Dendritic cell treated with granulocyte-macrophage colony-stimulating factor and Interleukin-4, amounts not matched to agents 40 ng/mL and 50 ng/mL, for 4 days (primary cell): ENCODE measurements around the gene ERFE.
A peak's percentile ranks its signal among the peaks of the same experiment; 100 is the strongest.

Experiments
- H3K27ac Mint-ChIP-seq: one replicate; pipeline ENCODE4 v1.8.0; 2022; ENCODE audit warnings: mild to moderate bottlenecking, mixed read lengths
- H3K27me3 Mint-ChIP-seq: one replicate; pipeline ENCODE4 v1.8.0; 2022; ENCODE audit warnings: mild to moderate bottlenecking, mixed read lengths
- H3K36me3 Mint-ChIP-seq: one replicate; pipeline ENCODE4 v1.8.0; 2022; ENCODE audit warnings: low read depth, mixed read lengths
- H3K4me1 Mint-ChIP-seq: one replicate; pipeline ENCODE4 v1.8.0; 2022; ENCODE audit warnings: low read depth, mixed read lengths
- H3K4me3 Mint-ChIP-seq: one replicate; pipeline ENCODE4 v1.8.0; 2022; ENCODE audit warnings: mild to moderate bottlenecking, moderate library complexity, mixed read lengths
- H3K9me3 Mint-ChIP-seq: one replicate; pipeline ENCODE4 v1.8.0; 2022; ENCODE audit warnings: mixed read lengths
- intact Hi-C: fragments of 100-400 bp; cut with micrococcal nuclease; formaldehyde crosslinking; loops from one replicate; pipeline ENCODE4 v1.15.0; 2022

ERFE gene

DNA sequence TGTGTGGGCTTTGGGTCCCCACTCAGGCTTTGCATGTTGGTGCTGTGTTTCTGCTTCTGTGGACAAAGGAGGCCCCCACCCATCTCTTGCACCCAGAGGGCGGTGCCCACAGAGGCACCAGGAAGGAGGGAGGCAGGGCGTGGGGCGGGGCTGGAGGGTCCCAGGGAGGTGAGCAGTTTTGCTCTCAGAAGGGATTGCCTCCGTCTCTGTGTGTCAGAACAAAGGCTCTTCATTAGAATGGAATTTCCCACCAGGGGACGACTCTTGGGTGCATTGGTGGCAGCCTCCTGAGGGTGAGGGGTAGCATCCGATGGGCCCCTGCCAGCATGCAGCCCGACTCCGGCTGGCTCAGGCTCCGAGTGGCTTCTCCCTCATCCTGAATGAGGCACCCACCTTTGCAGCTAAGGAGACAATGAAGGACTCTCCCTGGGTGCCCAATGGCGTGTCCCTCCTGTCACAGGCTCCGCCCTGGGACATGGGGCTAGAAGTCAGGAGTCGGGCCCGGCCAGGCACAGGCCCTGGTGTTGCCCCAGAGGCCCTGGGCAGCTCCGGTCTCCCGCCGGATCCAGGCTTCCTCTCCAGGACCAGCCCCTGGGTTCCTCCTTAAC is 7.0 kb upstream of the ERFE start:
- Mint-ChIP-seq H3K36me3 (no peaks in the 10 kb centered on the region), H3K4me1 (no peaks in the 10 kb centered on the region), H3K27ac (no peak overlapping the region), H3K9me3 (no peaks in the 10 kb centered on the region), H3K27me3 (peaks cover 11% of the 10 kb centered on the region), H3K4me3 (no peak overlapping the region)
- intact Hi-C loops: no loop called here

DNA sequence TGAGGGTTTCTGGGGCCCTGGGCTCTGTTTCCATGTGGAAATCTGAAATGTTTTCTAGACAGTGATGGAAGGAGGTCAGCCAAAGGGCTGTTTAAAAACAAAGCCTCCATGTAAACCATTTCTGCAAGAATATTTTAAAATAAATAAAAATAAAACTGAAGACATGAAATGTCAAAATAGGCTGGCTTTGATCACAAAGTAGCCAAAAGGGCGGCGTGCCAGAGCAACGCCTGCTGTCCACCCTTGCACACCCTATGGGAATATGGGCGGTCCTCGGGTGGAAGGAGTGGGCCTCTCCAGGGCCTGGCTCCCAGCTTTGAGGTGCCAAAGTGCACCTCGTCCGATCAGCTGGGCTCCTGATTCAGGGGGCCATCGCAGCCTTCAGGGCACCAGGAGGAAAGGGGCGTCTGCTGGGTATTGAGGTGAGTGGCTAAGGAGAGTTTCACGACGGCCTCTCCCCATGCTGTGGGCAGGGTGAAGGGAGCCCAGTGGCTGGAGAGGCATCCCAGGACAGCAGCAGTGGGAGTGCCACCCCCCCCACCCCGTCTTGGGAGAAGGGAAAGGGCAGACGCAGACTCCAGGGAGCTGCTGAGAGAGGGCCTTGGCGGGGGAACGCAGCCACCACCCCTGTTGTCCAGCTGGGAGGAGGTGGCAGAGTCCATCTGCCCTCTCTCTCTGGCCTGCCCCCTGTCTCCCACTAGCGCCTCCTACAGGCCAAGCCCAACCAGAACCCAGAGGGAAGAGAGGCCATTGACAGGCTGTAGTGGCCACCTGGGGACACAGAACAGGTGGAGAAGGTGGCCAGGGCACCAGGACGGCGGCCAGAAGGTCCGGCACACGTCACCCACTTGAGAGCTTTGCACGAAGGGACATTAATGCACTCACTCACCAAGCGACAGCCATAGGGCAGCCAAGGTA is 5.7 kb upstream of the ERFE start:
- no peak overlapping the region for H3K4me3 Mint-ChIP-seq

DNA sequence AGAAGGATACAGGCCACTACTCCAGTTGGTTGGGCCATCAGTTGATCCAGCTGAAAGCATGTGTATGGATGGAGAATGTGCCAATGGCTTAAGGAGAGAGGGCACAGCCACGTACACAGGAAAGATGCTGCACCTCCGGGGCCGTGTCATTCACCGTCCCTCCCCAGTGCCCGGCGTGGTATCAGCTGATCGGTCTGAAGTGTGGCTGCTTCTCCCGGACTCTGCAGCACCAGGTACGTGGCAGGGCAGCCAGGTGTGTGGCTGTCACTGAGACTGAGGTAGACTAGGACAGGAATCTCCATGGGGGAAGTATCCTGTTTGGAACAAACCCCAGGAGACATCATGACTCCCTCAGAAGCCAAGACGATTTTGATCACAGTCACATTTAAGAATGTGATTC is 4.2 kb upstream of the ERFE start:
- Mint-ChIP-seq H3K27ac (no peak overlapping the region), H3K9me3 (no peaks in the 10 kb centered on the region)
- intact Hi-C loops: no loop called here

More for the DNA sequence above, 5.7 kb upstream of the ERFE start:
- H3K27me3 Mint-ChIP-seq: peaks cover 20% of the 10 kb centered on the region
- intact Hi-C loops: no loop called here
- H3K9me3 Mint-ChIP-seq: no peaks in the 10 kb centered on the region
- H3K4me1 Mint-ChIP-seq: no peaks in the 10 kb centered on the region
- H3K36me3 Mint-ChIP-seq: no peaks in the 10 kb centered on the region
- H3K27ac Mint-ChIP-seq: no peak overlapping the region

DNA sequence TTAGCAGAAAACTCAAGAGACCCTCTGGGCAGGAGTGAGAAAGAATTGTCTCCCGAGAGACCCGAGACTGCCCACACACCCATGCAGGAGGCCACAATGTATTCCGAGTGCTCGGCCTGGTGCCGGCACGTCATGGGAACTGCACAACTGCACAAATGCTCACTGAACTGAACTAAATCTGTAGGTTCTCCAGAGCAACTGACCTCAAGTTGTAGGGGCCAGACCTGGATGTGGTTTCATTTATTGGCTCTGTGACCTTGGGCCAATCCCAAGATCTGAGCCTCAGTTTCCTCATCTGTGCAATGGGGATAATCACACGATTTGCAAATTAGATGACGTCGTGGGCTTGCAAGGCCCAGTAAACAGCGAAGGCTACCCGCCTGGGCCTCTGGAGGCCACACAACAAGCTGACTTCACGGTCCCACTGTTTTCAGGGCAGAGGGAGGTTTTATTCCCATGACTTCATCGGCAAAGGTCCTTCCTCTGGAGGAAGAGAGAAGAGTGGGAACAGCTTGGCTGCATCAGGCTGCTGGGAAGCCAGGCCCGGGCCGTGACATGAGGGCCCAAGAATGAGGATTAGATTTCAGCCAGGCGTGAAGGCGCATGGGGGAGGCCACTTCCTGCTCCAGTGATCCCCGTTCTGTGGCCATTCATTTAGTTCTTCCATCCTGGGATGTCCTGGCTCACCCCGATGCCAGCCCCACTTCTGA is 3.6 kb upstream of the ERFE start:
- H3K4me3 Mint-ChIP-seq: no peak overlapping the region
- intact Hi-C loops: no loop called here
- H3K27ac Mint-ChIP-seq: no peak overlapping the region
- peaks cover 16% of the 10 kb centered on the region for H3K4me1 Mint-ChIP-seq
- H3K9me3 Mint-ChIP-seq: no peaks in the 10 kb centered on the region
- H3K36me3 Mint-ChIP-seq: no peaks in the 10 kb centered on the region
- H3K27me3 Mint-ChIP-seq: peaks cover 36% of the 10 kb centered on the region

More for the DNA sequence above, 4.2 kb upstream of the ERFE start:
- H3K4me3 Mint-ChIP-seq: no peak overlapping the region
- H3K36me3 Mint-ChIP-seq: no peaks in the 10 kb centered on the region
- peaks cover 30% of the 10 kb centered on the region for H3K27me3 Mint-ChIP-seq
- H3K4me1 Mint-ChIP-seq: peaks cover 10% of the 10 kb centered on the region

DNA sequence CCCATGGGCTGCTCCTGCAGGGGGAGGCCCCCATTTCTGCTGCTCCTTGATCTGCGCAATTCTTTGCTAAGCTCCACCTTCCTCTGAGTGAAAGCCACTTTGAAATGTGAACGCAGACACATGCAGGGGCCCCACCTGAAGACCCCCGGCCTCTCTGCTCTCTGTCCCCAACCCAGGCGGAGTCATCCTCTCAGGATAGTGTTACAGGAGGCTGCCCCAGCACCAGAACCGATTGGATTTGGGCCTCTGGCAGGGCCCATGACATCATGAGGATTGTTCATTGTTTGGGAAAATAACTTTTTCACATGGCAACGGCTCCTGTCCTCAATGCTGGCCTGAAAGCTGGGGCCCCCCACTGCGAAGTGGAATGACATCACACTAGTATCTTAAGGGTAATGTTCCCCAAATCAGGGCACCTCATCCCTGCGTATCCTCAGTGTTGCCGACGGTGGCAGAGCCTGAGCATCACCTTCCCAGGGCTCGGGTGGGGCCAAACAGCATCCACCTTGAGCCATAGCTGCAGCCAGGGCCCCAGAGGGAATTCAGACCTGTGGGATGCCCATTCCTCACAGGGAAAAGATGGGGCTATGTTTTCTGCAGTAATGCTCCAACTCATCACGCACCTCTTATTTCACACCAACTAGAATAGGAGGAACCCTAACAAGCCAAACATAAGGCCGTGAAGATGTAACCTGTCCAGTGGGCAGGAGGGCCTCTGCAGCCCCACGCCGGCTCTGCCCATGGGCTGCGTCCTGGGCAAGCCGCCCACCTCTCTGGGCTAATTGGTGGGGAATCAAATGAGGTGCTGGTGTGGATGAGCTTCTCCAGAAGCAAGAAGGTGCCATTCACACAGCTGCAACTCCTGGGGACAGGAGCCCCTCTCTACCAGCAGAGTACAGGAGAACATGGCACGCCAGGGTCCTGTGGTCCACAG is 2.7 kb upstream of the ERFE start:
- no peak overlapping the region for H3K27ac Mint-ChIP-seq
- H3K4me3 Mint-ChIP-seq: no peak overlapping the region
- no peaks in the 10 kb centered on the region for H3K9me3 Mint-ChIP-seq
- peaks cover 24% of the 10 kb centered on the region for H3K4me1 Mint-ChIP-seq
- peaks cover 45% of the 10 kb centered on the region for H3K27me3 Mint-ChIP-seq
- no peaks in the 10 kb centered on the region for H3K36me3 Mint-ChIP-seq
- intact Hi-C loops: no loop called here

DNA sequence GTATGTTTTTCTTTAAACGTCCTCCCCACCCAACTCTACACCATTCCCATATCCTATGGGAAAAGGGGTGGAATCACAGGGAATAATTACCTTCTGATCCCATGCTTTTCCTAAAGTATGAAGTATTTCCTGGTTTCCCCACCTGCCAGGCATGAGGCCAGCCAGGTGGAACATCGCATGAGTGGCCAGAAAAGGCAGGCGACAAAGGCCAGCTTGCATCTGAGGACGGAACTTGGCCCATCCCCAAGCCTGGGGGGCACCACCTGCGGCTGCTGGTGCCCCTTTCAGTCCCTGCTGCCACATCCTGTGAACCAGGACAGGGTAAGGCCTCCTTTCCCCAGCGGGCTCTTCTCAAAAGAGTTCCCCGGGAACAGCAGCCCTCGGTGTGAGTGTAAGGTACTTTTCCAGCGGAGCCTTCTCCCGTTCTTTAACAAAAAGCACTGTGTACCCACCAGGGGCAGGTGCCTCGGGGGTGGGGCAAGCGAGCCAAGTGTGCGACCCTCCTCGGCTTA is 1.2 kb upstream of the ERFE start:
- Mint-ChIP-seq H3K27ac (no peak overlapping the region), H3K4me3 (no peak overlapping the region), H3K4me1 (peaks cover 29% of the 10 kb centered on the region), H3K27me3 (peaks cover 60% of the 10 kb centered on the region), H3K9me3 (no peaks in the 10 kb centered on the region), H3K36me3 (no peaks in the 10 kb centered on the region)
- intact Hi-C loops: no loop called here

DNA sequence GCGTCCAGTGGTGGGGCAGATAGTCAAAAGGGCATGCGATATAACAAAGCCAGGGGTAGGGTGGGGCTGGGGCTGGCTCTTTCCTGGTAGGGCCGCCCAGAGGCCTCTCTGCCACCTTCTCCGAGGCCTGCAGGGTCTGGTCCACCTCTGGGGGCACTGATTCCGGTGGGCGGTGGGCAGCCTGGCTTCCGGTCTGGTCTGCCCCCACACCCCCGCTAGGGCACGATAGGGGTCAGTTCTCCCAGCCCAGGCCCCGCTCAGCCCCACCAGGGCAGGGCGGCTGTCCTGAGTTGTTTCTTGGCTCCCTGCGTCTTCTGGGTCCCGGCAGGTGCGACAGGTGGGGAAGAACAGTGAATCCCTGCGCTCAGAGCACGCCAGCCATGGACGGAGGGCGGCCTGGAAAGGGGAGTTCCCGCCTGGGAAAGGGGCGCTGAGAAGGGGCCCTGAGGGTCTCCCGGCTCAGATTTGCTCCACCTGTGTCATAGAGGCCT is 707 bp upstream of the ERFE start:
- Mint-ChIP-seq H3K9me3 (no peaks in the 10 kb centered on the region), H3K27me3 (peaks cover 62% of the 10 kb centered on the region), H3K4me3 (no peak overlapping the region), H3K36me3 (no peaks in the 10 kb centered on the region), H3K4me1 (peaks cover 29% of the 10 kb centered on the region), H3K27ac (no peak overlapping the region)
- intact Hi-C loops: no loop called here

DNA sequence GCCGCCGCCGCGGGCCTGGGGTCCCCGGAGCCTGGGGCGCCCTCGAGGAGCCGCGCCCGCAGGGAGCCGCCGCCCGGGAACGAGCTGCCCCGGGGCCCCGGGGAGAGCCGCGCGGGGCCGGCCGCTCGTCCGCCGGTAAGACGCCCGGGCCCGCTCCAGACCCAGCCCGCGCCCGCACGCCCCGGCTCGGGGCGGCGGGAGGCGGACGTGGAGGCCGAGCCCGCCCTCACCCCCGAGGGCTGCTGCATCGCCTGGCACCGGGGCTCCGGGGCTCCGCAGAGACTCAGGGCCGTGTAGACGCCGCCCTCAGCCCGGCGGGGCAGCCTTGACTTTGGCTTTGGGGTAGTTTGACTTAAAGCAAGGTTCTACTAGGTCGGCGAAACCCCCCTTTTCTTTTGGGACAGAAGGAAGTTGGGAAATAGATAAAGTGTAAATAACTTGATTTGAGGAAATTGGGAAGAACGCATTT is 335 bp downstream of the ERFE start:
- no peaks in the 10 kb centered on the region for H3K9me3 Mint-ChIP-seq
- H3K27ac Mint-ChIP-seq: no peak overlapping the region
- intact Hi-C loops: no loop called here
- H3K4me3 Mint-ChIP-seq: peak overlapping the region; percentile 71
- peaks cover 65% of the 10 kb centered on the region for H3K27me3 Mint-ChIP-seq
- peaks cover 29% of the 10 kb centered on the region for H3K4me1 Mint-ChIP-seq
- H3K36me3 Mint-ChIP-seq: no peaks in the 10 kb centered on the region

DNA sequence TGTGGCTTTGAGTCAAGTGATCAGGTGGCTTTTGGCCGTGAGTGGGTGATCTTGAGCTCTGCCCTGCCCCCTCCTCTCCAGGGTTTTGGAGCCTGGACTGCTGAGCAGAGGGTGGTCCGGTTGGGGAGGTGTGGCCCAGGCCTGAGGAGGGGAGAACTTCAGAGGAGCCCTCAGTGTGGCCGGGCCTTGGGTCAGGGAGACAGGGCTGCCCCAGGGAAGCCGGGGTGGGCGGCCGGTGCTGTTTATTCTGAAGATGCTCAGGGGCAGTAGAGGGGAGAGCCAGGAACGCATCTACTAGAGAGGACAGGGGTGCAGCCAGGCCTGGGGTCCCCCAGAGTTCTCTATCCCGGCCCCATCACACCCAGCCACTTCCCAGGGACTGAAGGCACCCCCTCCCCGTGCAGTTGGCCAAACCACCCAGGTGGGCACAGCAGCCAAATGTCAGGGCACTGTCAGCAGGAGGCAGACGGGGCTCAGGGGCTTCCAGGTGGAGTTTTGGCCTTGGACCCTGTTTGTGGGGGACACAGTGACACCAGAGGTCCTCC is 963 bp downstream of the ERFE start:
- no peak overlapping the region for H3K27ac Mint-ChIP-seq
- intact Hi-C loops: no loop called here
- H3K9me3 Mint-ChIP-seq: no peaks in the 10 kb centered on the region

DNA sequence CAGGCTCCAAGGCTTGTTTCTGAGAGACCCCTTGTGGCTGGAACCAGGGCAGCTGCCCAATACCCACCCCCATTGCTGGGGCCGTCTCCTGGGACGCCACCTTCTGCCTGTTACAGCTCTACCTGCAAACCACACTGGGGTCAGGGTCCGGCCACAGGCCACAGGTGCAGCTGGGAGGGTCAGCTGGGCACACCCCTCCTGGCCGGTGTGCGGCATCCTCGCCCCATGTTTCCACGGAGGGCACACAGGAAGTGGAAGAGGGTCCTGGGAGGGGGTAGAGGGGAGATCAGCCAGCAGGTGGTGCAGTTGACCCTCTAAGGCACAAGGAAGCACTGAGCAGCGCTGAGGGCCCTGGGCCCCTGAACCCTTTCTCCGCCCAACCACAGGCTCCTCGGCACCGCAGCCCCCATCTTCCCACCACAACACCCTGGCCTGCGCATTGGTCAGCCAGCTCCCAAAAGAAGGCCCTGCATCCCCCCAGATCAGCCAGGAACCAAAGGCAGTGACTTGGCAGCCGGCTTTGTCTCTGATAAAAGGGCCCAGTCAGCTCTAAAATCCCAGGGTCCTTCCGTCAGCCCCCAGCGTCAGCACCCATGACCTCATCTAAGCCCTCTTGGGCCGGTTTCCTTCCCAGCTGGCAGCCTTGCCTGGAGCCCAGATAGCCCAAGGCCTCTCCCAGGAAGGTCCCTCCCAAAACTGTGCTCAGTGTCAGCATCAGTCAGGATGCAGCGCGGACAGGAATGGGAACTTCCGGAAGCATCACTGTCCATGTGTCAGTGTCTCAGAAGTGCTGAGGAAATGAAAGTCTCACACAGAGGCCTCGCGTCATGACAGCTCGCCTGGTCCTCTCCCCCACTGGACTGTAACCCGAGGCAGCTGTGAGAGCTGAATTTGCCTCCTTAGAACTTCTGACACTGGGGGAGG is 1.7 kb downstream of the ERFE start:
- H3K36me3 Mint-ChIP-seq: no peaks in the 10 kb centered on the region
- peaks cover 78% of the 10 kb centered on the region for H3K27me3 Mint-ChIP-seq
- H3K27ac Mint-ChIP-seq: peak overlapping the region; percentile 59
- H3K4me1 Mint-ChIP-seq: peaks cover 29% of the 10 kb centered on the region
- peak overlapping the region; percentile 4 for H3K4me3 Mint-ChIP-seq
- intact Hi-C loops: no loop called here
- no peaks in the 10 kb centered on the region for H3K9me3 Mint-ChIP-seq

More for the DNA sequence above, 963 bp downstream of the ERFE start:
- Mint-ChIP-seq H3K27me3 (peaks cover 71% of the 10 kb centered on the region), H3K4me1 (peaks cover 29% of the 10 kb centered on the region), H3K4me3 (peak overlapping the region; percentile 71), H3K36me3 (no peaks in the 10 kb centered on the region)

DNA sequence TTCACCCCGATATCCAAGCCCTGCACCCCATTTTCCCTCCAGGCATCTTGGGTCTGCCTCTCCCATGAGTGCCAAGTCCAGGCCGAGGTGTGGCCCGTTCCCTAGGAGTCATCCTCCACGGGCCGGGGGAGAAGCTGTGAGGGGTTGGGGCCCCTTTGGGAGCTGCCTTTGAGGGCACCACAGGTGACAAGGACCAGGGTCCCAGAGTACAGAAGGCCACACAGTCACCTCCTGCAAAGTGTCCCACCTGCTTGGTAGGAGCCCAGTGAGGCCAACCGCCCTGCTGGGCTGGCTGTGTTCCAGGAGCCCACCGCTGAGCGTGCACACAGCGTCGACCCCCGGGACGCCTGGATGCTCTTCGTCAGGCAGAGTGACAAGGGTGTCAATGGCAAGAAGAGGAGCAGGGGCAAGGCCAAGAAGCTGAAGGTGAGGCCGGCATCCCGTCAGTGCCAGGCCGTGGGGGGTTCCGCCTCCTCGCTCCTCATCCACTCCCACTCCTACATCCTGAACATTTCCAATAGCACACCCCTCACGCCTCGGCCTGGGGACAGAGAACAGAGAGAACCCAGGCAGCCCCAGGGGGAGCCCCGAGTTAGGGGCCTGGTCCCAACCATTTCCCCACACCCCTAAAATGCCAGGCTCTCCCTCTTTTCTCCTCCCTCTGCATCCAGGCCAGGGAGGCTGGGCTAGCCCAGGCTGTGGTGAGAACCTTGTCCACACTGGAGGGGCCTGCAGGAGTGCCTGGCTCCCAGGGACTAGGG is 2.7 kb downstream of the ERFE start:
- H3K4me1 Mint-ChIP-seq: peaks cover 29% of the 10 kb centered on the region
- no peak overlapping the region for H3K27ac Mint-ChIP-seq
- no peak overlapping the region for H3K4me3 Mint-ChIP-seq
- intact Hi-C loops: no loop called here
- H3K9me3 Mint-ChIP-seq: no peaks in the 10 kb centered on the region
- peaks cover 78% of the 10 kb centered on the region for H3K27me3 Mint-ChIP-seq
- H3K36me3 Mint-ChIP-seq: no peaks in the 10 kb centered on the region
